Measurements from ENCODE around the gene MEIOB. TPM values are rescaled to one million over a fixed set of nuclear protein-coding genes. Genes with fewer than 3 reads are reported as not detected.

MEIOB gene
- polyA plus RNA-seq, 1 of the 3 experiments (the other 2 are of a cell fraction) = not detected

DNA sequence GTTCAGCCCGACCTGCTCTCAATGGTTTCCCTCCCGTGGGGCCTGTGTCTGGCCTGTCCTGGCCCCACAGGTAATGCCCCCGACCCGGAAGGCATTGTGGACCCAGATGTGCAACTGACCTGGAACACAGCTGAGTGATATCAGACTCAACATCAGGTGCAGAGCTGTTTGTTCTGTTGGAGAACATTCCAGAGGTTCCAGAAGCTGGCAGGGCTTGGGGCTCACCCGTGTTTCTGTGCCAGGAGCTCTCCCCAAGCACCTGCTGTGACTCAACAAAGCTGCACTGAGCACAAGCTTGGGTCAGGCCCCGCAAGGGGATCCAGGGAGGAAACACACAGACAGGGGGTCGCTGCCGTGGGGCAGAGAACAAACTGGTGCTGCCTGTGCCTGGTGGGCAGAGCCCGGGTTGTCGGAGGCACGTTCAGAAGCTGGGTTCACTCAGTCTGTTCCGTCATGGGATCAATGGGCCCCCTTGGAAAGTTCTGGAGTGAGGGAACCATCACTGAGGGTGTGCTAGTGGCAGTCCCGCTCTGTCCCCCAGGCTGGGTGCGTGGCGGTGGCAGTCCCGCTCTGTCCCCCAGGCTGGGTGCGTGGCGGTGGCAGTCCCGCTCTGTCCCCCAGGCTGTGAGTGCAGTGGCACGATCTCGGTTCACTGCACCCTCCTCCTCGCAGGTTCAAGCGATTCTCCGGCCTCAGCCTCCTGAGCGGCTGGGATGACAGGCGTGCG is 24.1 kb upstream of the MEIOB start (continued):
- TF ChIP-seq, protein P1, sequence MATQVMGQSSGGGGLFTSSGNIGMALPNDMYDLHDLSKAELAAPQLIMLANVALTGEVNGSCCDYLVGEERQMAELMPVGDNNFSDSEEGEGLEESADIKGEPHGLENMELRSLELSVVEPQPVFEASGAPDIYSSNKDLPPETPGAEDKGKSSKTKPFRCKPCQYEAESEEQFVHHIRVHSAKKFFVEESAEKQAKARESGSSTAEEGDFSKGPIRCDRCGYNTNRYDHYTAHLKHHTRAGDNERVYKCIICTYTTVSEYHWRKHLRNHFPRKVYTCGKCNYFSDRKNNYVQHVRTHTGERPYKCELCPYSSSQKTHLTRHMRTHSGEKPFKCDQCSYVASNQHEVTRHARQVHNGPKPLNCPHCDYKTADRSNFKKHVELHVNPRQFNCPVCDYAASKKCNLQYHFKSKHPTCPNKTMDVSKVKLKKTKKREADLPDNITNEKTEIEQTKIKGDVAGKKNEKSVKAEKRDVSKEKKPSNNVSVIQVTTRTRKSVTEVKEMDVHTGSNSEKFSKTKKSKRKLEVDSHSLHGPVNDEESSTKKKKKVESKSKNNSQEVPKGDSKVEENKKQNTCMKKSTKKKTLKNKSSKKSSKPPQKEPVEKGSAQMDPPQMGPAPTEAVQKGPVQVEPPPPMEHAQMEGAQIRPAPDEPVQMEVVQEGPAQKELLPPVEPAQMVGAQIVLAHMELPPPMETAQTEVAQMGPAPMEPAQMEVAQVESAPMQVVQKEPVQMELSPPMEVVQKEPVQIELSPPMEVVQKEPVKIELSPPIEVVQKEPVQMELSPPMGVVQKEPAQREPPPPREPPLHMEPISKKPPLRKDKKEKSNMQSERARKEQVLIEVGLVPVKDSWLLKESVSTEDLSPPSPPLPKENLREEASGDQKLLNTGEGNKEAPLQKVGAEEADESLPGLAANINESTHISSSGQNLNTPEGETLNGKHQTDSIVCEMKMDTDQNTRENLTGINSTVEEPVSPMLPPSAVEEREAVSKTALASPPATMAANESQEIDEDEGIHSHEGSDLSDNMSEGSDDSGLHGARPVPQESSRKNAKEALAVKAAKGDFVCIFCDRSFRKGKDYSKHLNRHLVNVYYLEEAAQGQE (IDR thresholded peaks at IDR 0.05; ENCODE audit: low read depth, low read length) = no peak

DNA sequence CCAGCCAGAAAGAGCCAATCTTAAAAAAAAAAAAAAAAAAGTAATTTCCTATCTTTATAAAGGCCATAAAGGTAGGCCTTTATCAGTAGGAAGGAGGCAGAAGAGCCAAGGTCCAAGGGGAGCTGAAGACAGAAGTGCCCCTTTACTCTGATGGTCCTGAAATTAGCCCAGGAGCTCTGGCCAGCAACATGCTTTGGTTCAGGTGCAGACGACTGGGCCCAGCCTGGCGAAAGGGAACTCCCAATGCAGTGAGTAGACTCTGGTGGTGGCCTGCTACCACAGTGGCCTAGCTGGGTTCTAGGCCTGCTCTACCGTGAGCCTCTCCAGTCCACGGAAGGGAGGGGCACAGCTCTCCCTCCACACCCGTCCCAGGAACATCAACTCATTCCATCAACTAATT is 23.1 kb upstream of the MEIOB start:
- H3K9ac ChIP-seq = no peak overlapping the region
- no peak overlapping the region for H3K27ac ChIP-seq (ENCODE audit: low read depth in 2 of 2, low read length in 1 of 2)
- TF ChIP-seq NRF1 (IDR thresholded peaks at IDR 0.05; ENCODE audit: low read depth, low read length) (no peak), FOXM1 (IDR thresholded peaks at IDR 0.05; ENCODE audit: low read depth) (no peak)
- TF ChIP-seq, protein P2, sequence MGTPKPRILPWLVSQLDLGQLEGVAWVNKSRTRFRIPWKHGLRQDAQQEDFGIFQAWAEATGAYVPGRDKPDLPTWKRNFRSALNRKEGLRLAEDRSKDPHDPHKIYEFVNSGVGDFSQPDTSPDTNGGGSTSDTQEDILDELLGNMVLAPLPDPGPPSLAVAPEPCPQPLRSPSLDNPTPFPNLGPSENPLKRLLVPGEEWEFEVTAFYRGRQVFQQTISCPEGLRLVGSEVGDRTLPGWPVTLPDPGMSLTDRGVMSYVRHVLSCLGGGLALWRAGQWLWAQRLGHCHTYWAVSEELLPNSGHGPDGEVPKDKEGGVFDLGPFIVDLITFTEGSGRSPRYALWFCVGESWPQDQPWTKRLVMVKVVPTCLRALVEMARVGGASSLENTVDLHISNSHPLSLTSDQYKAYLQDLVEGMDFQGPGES (IDR thresholded peaks at IDR 0.05; ENCODE audit: low read depth, low read length) = no peak
- TF ChIP-seq, protein P3, sequence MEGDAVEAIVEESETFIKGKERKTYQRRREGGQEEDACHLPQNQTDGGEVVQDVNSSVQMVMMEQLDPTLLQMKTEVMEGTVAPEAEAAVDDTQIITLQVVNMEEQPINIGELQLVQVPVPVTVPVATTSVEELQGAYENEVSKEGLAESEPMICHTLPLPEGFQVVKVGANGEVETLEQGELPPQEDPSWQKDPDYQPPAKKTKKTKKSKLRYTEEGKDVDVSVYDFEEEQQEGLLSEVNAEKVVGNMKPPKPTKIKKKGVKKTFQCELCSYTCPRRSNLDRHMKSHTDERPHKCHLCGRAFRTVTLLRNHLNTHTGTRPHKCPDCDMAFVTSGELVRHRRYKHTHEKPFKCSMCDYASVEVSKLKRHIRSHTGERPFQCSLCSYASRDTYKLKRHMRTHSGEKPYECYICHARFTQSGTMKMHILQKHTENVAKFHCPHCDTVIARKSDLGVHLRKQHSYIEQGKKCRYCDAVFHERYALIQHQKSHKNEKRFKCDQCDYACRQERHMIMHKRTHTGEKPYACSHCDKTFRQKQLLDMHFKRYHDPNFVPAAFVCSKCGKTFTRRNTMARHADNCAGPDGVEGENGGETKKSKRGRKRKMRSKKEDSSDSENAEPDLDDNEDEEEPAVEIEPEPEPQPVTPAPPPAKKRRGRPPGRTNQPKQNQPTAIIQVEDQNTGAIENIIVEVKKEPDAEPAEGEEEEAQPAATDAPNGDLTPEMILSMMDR (IDR thresholded peaks at IDR 0.05) = no peak
- TF ChIP-seq, protein P4, sequence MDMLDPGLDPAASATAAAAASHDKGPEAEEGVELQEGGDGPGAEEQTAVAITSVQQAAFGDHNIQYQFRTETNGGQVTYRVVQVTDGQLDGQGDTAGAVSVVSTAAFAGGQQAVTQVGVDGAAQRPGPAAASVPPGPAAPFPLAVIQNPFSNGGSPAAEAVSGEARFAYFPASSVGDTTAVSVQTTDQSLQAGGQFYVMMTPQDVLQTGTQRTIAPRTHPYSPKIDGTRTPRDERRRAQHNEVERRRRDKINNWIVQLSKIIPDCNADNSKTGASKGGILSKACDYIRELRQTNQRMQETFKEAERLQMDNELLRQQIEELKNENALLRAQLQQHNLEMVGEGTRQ (IDR thresholded peaks at IDR 0.05; ENCODE audit: borderline replicate concordance, low read depth, low read length) = no peak
- POLR2A ChIA-PET = no interaction called here
- no peak overlapping the region for H2AFZ ChIP-seq (ENCODE audit: low read depth)
- H3F3A ChIP-seq (replicated peaks; ENCODE audit: insufficient read depth) = peaks cover under 1% of the 10 kb centered on the region
- no peaks in the 10 kb centered on the region for H3K9me3 ChIP-seq
- H3K4me1 ChIP-seq (ENCODE audit: control insufficient read depth in 1 of 2, insufficient read depth in 2 of 2, low read depth in 1 of 2, low read length in 1 of 2) = peaks cover 0 to 9% of the 10 kb centered on the region in 2 experiments; a peak in 1 of 4 replicates
- no peaks in the 10 kb centered on the region for H3K79me2 ChIP-seq (ENCODE audit: insufficient read depth)
- WGBS (ENCODE audit: low lambda C conversion rate) = 80% methylated on average over 3 of the region's 5 CpGs
- H3K27me3 ChIP-seq (ENCODE audit: insufficient read depth) = peaks cover 32% of the 10 kb centered on the region
- no peak overlapping the region for H3K4me3 ChIP-seq (ENCODE audit: low read depth in 2 of 2, low read length in 1 of 2)
- DNase-seq = no peak
- CTCF ChIA-PET = interaction anchor here (0.6 to 1.4 kb wide), 2 partner anchors 14 to 49 kb away, joined by 3 to 4 read pairs; no protein-coding TSS in a partner anchor
- H3K4me2 ChIP-seq = no peak overlapping the region
- H3K36me3 ChIP-seq (replicated peaks in 1 of 2; ENCODE audit: control insufficient read depth in 1 of 2, insufficient read depth in 2 of 2, low read length in 1 of 2) = no peaks in the 10 kb centered on the region
- H4K20me1 ChIP-seq (ENCODE audit: insufficient read depth) = no peaks in the 10 kb centered on the region
- H3K9me2 ChIP-seq = no peaks in the 10 kb centered on the region

All from SK-N-SH (cell line).